Suppressor macrophage (primary cell): ENCODE measurements around the gene NNAT.
"Not testable (repeated sequence)": the region's sequence is repeated elsewhere in the genome, so short reads cannot be mapped to it uniquely, and the experiment has no call there.

Experiments
- DNase-seq, 4 experiments: peaks; one replicate each; pipeline ENCODE4 v3.0.0-alpha.2; 2020 to 2022

The NNAT gene

GRCh38 chr20:37541326-37541725 lies 20.3 kb downstream of the NNAT start:
- DNase-seq = no peak

GRCh38 chr20:37542281-37542680 lies 21.2 kb downstream of the NNAT start:
- DNase-seq = no peak

DNA sequence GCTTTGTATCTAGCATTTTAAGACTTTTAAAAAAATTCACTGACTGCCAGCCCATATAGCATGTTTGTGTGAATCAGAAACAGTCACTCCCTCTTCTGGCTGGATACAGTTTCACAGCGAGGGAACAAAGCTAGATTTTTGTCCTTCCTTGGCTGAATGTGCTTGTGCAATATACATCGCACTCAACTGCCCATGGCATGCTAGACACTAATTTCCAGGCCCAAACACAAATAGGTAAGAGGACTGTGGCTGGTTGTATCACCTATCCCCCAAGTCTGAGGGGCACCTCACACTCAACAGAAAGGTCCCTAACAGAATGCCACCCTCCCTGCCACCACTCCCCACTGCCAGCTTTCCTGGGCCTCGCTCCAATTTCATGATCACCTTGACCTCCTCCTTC lies 22.8 kb downstream of the NNAT start:
- peak in 1 of 4 experiments; percentile 30 for DNase-seq

- DNase-seq = no peak
Observed at GRCh38 chr20:37544386-37544785, 23.3 kb downstream of the NNAT start.

- no peak for DNase-seq
Observed at GRCh38 chr20:37545516-37545915, 24.5 kb downstream of the NNAT start.

GRCh38 chr20:37547912-37548311 lies 26.9 kb downstream of the NNAT start:
- no peak for DNase-seq

- DNase-seq = not testable (repeated sequence)
Observed at GRCh38 chr20:37550101-37550920, 29.3 kb downstream of the NNAT start.

DNA sequence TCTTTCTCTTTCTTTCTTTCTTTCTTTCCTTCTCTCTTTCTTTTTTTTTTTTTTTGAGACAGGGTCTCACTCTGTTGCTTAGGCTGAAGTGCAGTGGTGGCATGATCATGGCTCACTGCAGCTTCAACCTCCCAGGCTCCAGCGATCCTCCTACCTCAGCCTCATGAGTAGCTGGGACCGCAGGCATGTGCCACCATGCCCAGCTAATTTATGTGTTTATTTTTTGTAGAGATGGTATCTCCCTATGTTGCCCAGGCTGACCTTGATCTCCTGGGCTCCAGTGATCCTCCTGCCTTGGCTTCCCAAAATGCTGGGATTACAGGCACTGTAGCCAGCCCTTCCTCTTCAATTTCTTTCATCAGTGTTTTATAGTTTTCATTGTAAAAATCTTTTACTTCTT lies 30.6 kb downstream of the NNAT start:
- DNase-seq = not testable (repeated sequence)

- DNase-seq = no peak
Observed at GRCh38 chr20:37552415-37552814, 31.4 kb downstream of the NNAT start.

DNA sequence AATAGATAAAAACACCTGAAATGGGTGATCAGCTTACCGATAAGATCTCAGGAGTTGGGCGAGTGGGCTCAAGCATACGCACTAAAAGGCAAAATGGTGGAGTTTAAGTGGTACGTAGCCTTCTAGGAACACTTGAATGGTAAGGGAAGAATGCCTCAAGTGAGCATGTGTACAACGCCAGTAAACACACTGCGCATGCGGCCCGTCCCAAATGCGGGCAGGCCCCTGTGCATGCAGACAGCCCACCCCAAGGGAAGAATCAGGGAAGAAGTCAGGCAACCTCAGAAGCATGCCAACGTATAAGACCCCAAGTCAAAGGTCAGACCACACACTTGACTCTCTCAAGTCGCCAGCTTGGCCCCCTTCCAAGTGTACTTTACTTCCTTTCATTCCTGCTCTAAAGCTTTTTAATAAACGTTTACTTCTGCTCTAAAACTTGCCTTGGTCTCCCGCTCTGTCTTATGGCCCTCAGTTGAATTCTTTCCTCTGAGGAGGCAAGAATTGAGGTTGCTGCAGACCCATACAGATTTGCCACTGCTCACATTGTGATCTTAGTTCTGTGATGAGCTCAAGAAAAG lies 33.8 kb downstream of the NNAT start:
- DNase-seq = not testable (repeated sequence)

GRCh38 chr20:37556538-37556937 lies 35.5 kb downstream of the NNAT start:
- DNase-seq = no peak

GRCh38 chr20:37558306-37558705 lies 37.3 kb downstream of the NNAT start:
- DNase-seq = no peak

GRCh38 chr20:37558779-37559178 lies 37.7 kb downstream of the NNAT start:
- no peak for DNase-seq

- no peak for DNase-seq
Observed at GRCh38 chr20:37559312-37560027, 38.4 kb downstream of the NNAT start.

- DNase-seq = no peak
Observed at GRCh38 chr20:37560629-37561028, 39.6 kb downstream of the NNAT start.

- DNase-seq = no peak
Observed at GRCh38 chr20:37562695-37563480, 41.8 kb downstream of the NNAT start.

- no peak for DNase-seq
Observed at GRCh38 chr20:37564016-37564387, 43.0 kb downstream of the NNAT start.

DNA sequence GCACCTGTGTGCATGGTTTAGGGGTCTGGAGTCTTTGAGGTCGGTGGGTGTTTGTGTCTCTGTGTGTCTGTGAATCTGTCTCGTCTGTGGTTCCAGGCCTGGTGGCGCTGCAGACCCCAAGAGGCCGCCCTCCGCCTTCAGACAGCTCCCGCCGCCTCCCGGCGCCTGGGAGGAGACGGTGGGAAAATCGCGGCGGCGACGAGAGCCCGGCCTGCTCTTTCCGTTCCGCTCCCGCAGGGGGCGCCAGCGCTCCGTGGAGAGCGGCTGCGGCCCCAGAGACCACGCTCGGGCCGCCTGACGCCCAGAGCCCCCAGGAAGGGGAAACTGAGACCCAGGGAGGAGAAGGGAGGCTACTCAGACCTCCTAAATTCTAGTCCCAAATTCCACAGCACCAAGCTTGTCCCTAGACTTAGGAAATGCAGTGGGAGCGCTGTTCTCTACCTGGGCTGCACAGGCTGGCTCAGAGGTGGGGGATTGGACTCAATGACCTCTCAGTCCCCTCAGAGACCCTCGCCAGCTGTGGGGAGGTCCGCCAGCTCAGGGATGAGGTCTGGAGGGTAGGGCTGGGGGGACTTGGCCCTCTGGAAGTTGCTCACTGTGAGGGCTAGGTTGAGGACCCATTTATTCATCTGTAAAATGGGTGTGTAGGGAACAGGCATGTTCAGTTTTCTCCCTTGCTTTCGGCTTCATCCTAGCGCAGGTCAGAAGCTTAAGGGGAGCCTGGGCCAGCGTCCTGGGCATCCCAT lies 43.5 kb downstream of the NNAT start:
- peak; percentile 42 to 76 (median 70) for DNase-seq

- DNase-seq = no peak
Observed at GRCh38 chr20:37565134-37565811, 44.2 kb downstream of the NNAT start.

DNA sequence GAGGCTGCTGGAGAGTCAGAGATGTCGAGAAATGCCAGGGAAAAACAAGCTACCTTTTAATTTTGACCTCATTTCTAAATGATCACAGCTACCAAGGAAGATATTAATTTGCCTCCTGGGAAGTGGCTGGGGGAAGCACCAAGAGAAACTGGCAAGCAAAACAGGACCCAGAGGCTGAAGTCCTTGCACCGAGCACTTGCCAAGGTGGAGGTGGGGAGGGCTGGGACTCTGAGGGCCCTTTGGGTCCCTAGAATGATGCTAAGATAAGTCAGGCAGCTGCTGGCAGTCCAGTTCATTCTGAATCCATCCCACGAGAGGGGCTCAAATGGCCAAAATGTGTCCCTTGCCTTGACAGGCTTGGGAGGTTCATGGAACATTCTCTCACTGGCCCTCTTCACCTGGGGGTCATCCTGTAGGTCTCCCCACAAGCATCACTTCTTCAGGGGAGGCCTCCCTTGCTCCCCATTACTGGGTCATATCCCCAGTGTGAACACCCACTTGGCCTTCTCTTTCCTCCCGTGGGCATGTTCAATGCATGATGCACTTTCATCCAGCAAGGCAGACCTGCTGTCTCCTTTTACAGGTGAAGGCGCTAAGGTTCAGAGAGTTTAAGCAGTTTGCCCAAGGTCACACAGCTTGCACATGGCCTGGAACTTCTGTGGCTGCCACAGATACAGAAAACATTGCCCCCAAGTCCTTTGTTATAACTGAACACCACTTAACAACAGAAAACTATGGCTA lies 45.7 kb downstream of the NNAT start:
- DNase-seq = no peak

- DNase-seq = no peak
Observed at GRCh38 chr20:37567331-37567665, 46.2 kb downstream of the NNAT start.
